Measurements from ENCODE around the gene CRYGB. TPM values are rescaled to one million over a fixed set of nuclear protein-coding genes. Genes with fewer than 3 reads are reported as not detected.

Gene CRYGB
- total and polyA plus RNA-seq, 2 of the 13 experiments (the other 11 are each of a cell fraction or from before 2014, with no cell fraction given) = not detected

GRCh38 chr2:208175069-208175839 is 29.3 kb upstream of the CRYGB start:
- peak; percentile 97 for ATAC-seq
- intact Hi-C loops (cut with micrococcal nuclease; ENCODE audit: unreplicated experiment) = loop anchor here (1.0 kb wide), 3 partner anchors 73 to 91 kb away; partner anchors contain the start of genes IDH1 and PIKFYVE
- Histone ChIP-seq H2AFZ (ENCODE audit: low read length) (no peak overlapping the region), H3K4me2 (ENCODE audit: low read depth, low read length) (peak overlapping the region; percentile 48), H3K79me2 (ENCODE audit: insufficient read depth, low read length) (no peaks in the 10 kb centered on the region), H3K27me3 (ENCODE audit: control insufficient read depth in 1 of 2, insufficient read depth in 2 of 2, low read length in 2 of 2) (peaks cover 0 to 9% of the 10 kb centered on the region in 2 experiments; a peak in 2 of 5 replicates), H3K27ac (ENCODE audit: extremely low read length, insufficient read depth, low read length) (no peak overlapping the region), H3K4me1 (ENCODE audit: insufficient read depth, low read length) (peaks cover 51% of the 10 kb centered on the region), H3K9me3 (ENCODE audit: low read length) (no peaks in the 10 kb centered on the region), H3K36me3 (replicated peaks in 1 of 2; ENCODE audit: control insufficient read depth in 1 of 2, insufficient read depth in 2 of 2, low read length in 2 of 2) (no peaks in the 10 kb centered on the region), H3K9ac (ENCODE audit: insufficient read depth, low read depth, low read length) (no peak overlapping the region), H3K4me3 (replicated peaks in 1 of 3; ENCODE audit: insufficient read depth in 1 of 3, low read depth in 2 of 3, low read length in 3 of 3) (peak overlapping the region in 1 of 3 experiments; percentile 16; a peak in 1 of 6 replicates), H4K20me1 (ENCODE audit: insufficient read depth, low read length) (no peaks in the 10 kb centered on the region)
- peak; percentile 95 for FAIRE-seq
- WGBS (ENCODE audit: low lambda C conversion rate) = 25% methylated on average over 21 of the region's 21 CpGs
- peak; percentile 86 for DNase-seq (ENCODE audit: low spot score)
- BruUV-seq (replicated peaks) = no TSS peak
- in situ Hi-C loops (cut with HindIII; ENCODE audit: extremely low pct_ligation_motif_present, low pct_unique_long_range_greater_than_20kb) = loop anchor here (5.0 kb wide), 1 partner anchor 77 kb away; no protein-coding TSS in a partner anchor
- CTCF ChIA-PET (ENCODE audit: low intra/inter-chr PET ratio, low total read pairs) = interaction anchor here (0.7 to 1.6 kb wide), 4 partner anchors 79 to 429 kb away, joined by 4 to 10 read pairs (median 6); partner anchors contain the start of gene IDH1
- POLR2A ChIA-PET = interaction anchor here (0.7 to 2.1 kb wide), 5 partner anchors 39 to 894 kb away, joined by 3 to 10 read pairs (median 5); partner anchors contain the start of gene IDH1
- TF ChIP-seq CAMTA2 (CRISPR knock-in tag; IDR thresholded peaks at IDR 0.05; ENCODE audit: borderline replicate concordance) (no peak), SIX1 (CRISPR knock-in tag; IDR thresholded peaks at IDR 0.05; ENCODE audit: borderline replicate concordance) (0 out of 2 replicates have a peak, but pooled peaks have one; percentile 21), ZNF431 (CRISPR knock-in tag; IDR thresholded peaks at IDR 0.05; ENCODE audit: borderline replicate concordance, low read depth) (no peak), KDM2A (CRISPR knock-in tag; IDR thresholded peaks at IDR 0.05; ENCODE audit: borderline replicate concordance, low read depth) (peak; percentile 94), CREB1 (IDR thresholded peaks at IDR 0.05) (no peak), CREB1 (CRISPR knock-in tag; IDR thresholded peaks at IDR 0.05) (0 out of 2 replicates have a peak, but pooled peaks have one; percentile 34), ZNF430 (CRISPR knock-in tag; IDR thresholded peaks at IDR 0.05) (no peak), YEATS2 (CRISPR knock-in tag; IDR thresholded peaks at IDR 0.05; ENCODE audit: borderline replicate concordance) (peak; percentile 24; the same call in 1 of the 2 replicates), ZSCAN9 (CRISPR knock-in tag; IDR thresholded peaks at IDR 0.05; ENCODE audit: borderline replicate concordance) (peak; percentile 62; the same call in 1 of the 2 replicates), RFXANK (CRISPR knock-in tag; IDR thresholded peaks at IDR 0.05) (no peak), FOSL2 (CRISPR knock-in tag; IDR thresholded peaks at IDR 0.05) (peak; percentile 60), HOXA3 (CRISPR knock-in tag; IDR thresholded peaks at IDR 0.05) (peak; percentile 36; the same call in 1 of the 2 replicates), HMGXB4 (CRISPR knock-in tag; IDR thresholded peaks at IDR 0.05; ENCODE audit: borderline replicate concordance in 1 of 2, low read depth in 1 of 2) (peak; percentile 61 to 85), REPIN1 (CRISPR knock-in tag; IDR thresholded peaks at IDR 0.05; ENCODE audit: borderline replicate concordance, low read depth) (peak; percentile 54; the same call in 1 of the 2 replicates), ZNF24 (IDR thresholded peaks at IDR 0.05) (peak; percentile 34; the same call in 1 of the 2 replicates), STAT5B (CRISPR knock-in tag; IDR thresholded peaks at IDR 0.05) (no peak), ZBTB43 (CRISPR knock-in tag; conservative IDR thresholded peaks at IDR 0.05) (0 out of 2 replicates have a peak, but pooled peaks have one; percentile 37), NCOA1 (CRISPR knock-in tag; IDR thresholded peaks at IDR 0.05) (no peak), ZSCAN5A (CRISPR knock-in tag; IDR thresholded peaks at IDR 0.05; ENCODE audit: borderline replicate concordance) (0 out of 2 replicates have a peak, but pooled peaks have one; percentile 19), CEBPG (CRISPR knock-in tag; IDR thresholded peaks at IDR 0.05) (peak; percentile 75)

Measured in HepG2 (cell line).